NCI-H2227 treated with DMSO at 0.1 percent for 48 hours (cell line): Measurements from ENCODE around the gene LBP.
"Not testable (repeated sequence)": the region's sequence is repeated elsewhere in the genome, so short reads cannot be mapped to it uniquely, and the experiment has no call there.

ENCODE experiments used
- DNase-seq: peaks from one replicate; lab custom pipeline; 2025; lab: John Stamatoyannopoulos, UW

Gene LBP

DNA sequence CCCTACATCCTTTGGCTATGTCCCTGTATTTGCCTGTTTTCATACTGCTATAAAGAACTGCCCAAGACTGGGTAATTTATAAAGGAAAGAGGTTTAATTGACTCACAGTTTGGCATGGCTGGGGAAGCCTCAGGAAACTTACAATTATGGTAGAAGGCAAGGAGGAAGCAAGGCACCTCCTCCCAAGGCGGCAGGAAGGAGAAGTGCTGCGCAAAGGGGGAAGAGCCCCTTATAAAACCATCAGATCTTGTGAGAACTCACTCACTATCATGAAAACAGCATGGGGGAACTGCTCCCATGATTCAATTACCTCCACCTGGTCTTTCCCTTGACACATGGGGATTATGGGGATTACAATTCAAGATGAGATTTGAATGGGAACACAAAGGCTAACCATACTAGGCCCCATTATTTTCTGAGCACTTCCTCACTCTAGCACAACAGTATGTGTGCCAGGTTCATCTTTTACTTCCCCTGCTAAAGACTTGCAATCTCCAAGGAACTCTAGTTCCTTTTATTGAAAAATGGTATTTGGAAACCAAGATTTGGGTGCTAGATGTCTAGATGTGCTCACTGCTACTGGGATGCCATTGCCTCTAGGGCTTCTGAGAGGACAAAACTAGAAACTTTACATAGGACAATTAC is 49.6 kb downstream of the LBP start:
- DNase-seq = not testable (repeated sequence)

DNA sequence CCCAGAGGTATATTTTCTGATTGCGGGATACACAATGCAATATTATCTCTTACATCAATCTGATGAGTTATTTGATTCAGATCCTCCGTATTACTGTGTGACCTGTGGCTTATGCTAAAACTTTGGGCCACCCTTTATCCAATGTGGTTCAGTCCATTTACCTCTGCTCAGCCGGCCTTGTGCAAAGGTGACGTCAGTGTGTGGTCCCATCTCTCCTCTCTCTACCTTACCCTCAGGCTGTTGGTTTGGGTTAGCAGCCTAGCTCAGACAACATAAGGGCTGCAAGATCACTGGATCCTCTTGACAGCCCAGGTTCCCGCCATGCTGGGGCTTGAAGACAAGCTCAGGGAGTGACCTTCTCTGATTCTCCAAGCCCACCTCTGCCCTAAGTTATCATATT is 55.8 kb downstream of the LBP start:
- DNase-seq = no peak

DNA sequence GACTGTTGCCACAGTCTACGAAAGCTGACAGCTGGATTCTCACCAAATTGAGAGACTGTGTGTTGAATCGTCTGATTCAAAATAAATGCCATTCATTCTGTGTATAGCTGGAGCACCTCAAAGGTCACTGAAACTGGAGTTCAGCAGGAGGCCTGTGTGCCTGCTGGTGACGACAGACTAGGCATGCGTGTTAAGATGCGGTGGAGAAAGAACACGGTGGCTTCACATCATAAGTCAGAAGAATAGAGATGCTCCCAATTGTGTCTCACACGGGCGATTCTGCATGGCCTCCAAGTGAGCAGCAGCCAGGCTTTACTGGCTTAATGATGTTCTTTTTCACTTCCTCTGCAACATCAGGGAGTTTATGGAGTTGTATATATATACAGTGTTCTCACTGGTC is 56.5 kb downstream of the LBP start:
- peak; percentile 24 for DNase-seq

DNA sequence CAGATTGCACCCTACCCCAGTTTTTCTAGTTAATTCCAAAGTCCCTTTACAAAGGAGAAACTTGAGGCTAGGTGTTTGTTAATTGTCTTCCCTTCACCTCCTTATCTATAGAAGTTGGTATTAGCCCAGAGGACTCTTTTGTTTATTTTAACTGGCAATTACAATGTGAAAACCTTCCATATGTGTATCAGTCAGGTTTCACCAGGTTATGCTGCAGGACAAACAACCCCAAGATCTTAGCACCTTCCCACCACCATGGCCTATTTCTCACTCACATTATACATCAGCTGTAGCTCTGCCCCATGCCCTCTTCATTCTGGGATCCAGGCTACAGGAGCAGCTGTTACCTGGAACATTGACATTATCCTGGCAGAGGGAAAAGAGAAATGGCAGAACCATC is 57.7 kb downstream of the LBP start:
- DNase-seq = no peak

DNA sequence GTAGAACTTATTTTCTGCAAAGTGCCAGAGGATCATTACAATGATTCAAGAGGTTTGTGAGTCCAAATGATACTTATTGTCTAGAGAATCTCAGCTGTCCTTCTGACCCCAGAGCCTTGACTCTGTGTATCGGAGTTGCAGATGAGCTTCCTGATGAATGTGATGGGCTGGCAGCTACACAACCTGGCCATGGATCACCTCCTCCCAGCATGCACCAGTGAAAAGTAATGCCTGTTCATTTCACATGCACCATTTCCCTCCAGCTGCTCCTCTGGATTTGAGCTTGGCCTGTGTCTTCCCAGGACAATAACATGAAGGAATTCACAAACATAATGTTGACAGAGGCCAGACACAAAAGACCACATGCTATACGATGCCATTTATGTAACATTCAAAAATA is 58.9 kb downstream of the LBP start:
- no peak for DNase-seq

DNA sequence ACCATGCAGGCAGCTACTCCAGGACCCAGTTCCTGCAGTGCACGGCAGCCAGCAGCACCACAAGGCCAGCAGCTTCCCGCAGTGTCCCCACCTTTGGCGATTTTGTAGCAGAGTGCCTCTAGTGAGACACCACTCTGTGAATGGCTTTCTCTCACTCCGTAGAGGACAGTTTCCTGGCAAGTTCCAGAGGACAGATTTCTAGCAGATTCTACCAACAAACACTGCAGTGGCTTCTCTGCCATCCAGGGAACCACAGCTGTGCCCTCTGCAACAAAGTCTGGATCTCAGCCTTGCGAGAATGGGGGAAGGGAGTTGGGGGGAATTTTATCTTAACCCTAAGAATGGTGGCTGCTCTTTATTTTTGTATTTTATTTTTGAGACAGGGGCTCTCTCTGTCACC is 60.2 kb downstream of the LBP start:
- DNase-seq = no peak

DNA sequence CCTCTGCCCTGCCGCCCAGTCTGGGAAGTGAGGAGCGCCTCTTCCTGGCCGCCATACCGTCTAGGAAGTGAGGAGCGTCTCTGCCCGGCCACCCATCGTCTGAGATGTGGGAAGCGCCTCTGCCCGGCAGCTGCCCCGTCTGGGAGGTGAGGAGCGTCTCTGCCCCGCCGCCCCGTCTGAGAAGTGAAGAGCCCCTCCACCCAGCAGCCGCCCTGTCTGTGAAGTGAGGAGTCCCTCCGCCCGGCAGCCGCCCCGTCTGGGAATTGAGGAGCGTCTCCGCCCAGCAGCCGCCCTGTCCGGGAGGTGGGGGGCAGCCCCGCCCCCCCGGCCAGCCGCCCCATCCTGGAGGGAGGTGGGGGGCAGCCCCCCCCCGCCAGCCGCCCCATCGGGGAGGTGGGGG is 61.0 kb downstream of the LBP start:
- DNase-seq = no peak

DNA sequence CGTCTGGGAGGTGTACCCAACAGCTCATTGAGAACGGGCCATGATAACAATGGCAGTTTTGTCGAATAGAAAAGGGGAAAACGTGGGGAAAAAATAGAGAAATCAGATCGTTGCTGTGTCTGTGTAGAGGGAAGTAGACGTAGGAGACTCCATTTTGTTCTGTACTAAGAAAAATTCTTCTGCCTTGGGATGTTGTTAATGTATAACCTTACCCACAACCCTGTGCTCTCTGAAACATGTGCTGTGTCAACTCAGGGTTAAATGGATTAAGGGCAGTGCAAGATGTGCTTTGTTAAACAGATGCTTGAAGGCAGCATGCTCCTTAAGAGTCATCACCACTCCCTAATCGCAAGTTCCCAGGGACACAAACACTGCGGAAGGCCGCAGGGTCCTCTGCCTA is 61.5 kb downstream of the LBP start:
- DNase-seq = not testable (repeated sequence)

DNA sequence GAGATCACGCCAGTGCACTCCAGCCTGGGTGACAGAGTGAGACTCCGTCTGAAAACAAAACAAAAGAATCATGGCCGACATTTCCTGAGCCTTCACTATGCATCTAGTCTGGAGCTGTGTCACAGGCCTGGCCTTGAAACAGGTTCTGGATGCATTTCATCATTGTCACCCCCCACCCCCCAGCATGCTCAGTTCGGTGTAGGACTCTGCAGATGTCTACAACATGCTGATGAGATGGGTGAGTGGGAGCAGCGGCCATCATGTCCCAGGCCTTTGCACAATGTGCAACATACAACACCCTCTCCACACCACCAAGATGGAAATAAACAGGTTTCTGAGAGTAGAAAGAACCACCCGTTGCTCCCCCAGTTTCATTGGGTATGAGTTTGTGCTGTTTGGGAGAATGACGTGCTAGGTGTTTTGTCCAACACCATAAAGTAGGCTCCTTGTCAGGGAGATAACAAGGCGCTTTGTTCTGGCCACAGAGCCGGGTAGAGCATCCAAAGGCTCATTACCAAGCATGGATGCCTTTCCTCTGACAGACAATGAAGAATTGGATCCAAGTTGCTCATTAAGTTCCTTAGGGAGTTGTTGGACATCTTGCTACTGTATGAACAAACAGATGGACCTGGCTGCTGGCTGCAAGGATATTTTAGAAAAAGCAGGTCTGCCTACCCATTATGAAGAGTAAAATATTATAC is 66.7 kb downstream of the LBP start:
- DNase-seq = no peak

DNA sequence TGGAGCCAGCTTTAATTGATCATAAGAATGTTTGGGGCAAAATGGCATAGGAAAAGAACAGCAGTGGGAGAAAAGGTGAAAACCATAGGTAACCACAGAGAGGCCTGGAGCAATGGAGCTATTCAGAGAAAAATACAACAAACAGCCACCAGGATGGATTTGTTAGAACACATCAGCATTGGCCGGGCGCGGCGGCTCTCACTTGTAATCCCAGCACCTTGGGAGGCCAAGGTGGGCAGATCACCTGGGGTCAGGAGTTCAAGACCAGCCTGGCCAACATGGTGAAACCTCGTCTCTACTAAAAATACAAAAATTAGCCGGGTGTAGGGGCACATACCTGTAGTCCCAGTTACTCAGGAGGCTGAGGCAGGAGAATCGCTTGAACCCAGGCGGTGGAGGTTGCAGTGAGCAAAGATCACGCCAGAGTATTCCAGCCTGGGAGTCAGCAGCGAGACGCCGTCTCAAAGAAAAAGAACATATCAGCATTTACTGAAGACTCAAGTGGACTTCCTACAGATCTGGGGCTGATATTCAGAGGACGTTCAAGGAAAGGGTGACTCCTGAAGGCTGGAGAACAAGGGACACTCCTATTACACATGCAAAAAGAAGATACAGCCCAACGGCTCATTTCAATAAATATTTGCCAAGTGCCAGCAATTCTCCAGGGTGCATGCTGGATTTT is 68.6 kb downstream of the LBP start:
- no peak for DNase-seq

DNA sequence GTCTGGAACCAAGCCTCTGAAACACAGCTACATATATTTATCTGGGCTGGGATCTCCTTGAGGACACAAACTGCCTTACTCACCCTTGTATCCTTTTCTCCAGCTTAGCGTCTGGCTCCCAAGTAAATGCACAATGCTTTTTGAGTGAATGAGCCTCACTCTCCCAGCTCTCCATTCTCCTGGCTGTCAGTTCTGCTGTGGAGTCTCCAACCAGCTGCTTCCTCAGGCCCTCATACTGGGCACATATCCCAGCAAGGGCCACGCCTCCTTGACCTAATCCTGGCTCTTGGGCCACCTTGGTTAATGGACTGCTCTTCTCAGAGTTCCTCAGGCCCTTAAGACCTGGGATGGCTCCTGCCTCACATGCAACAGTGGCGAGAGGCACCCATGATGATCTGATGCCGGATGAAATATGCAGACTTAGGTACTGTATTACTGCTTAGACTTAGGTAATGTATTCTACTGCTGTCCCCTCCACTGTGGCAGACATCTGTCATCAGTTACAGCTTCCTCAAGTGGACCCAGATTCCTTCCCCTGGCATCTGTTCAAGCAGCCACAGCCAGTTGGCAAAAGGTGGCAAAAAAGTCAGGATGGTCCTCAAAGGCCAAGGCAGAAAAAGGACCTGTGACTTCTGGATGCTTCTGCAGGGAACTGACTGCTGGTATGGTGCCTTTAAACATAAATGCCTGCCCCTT is 72.4 kb downstream of the LBP start:
- no peak for DNase-seq

DNA sequence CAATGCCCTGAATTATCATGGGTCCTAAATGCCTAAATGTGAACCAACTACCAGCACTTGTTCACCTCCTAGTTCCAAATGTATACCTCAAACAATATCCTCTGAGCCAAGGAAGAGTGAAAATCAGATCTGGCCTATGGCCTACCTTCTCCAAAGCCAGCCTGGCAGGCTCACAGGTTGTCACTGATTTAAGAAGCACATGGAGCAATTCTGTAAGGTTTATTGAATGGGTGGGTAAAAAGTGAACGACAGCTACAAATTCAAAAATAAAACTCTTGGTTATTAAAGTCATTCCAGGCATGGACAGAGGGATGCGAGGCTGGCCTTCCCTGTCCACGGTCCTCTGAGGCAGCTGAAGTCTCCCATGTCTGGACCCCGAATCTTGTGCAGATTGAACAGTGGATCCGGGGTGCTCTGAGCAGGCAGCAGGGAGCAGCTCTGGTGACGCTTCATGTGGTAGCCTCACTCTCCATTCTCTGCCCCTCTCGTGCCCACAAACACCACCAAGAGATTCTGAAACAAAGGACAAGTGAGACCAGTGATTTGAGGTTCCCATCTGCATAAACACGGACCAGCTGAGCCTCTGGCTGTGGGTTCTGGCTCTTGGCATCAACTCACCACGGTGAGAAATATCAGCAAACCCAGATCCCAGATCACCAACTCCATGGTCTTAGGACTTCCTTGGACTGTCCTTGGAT is 74.3 kb downstream of the LBP start:
- no peak for DNase-seq

DNA sequence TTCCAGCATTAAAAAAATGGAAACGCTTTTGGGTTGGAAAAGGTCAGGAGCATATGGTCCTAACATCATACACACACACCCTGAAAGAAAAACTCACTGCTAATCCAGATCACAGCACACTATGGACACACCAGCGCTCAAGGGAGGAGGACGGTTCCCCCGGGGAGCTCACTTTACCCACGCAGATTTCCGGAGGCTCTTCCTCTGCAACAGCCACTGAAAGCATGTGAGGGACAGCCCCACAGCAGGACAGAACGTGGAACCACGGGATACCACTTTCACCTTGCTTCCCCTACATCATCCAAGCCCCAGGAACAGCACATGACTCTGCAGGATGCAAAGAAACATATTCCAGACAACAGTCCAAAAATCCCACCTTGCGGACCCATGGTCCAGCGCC is 75.6 kb downstream of the LBP start:
- no peak for DNase-seq

DNA sequence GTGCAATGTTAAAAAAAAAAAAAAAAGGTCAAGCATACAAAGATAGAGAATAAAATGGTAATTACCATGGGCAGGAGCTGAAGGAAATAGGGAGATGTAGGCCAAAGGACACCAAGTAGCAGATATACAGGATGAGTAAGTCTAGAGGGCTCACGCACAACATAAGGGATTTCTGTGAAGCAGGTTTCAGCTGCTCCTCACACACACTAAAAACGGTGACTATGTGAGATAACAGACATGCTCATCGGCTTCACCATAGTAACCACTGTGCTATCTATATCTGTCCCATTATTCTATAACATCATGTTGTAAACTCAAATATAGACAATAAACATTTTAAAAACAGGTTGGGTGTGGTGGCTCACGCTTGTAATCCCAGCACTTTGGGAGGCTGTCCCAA is 77.3 kb downstream of the LBP start:
- DNase-seq = no peak

DNA sequence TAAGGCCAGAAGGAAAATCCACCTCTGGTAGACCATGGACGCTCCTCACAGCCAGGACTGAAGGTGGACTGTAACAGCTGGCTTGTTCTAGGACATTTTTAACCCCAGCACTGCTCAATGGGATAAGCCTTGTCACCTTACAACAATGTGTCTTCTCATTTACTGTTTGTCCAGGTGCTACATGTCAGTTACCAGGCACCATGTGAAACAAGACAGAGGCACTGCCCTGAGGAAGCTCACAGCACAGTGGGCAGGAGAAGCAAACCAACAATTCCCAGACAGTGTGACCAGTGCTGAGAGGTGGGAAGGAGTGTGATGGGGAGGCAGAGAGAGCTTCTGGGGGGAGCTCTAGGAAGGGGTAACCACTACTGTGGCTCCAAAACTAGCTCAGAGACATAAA is 78.1 kb downstream of the LBP start:
- DNase-seq = no peak

DNA sequence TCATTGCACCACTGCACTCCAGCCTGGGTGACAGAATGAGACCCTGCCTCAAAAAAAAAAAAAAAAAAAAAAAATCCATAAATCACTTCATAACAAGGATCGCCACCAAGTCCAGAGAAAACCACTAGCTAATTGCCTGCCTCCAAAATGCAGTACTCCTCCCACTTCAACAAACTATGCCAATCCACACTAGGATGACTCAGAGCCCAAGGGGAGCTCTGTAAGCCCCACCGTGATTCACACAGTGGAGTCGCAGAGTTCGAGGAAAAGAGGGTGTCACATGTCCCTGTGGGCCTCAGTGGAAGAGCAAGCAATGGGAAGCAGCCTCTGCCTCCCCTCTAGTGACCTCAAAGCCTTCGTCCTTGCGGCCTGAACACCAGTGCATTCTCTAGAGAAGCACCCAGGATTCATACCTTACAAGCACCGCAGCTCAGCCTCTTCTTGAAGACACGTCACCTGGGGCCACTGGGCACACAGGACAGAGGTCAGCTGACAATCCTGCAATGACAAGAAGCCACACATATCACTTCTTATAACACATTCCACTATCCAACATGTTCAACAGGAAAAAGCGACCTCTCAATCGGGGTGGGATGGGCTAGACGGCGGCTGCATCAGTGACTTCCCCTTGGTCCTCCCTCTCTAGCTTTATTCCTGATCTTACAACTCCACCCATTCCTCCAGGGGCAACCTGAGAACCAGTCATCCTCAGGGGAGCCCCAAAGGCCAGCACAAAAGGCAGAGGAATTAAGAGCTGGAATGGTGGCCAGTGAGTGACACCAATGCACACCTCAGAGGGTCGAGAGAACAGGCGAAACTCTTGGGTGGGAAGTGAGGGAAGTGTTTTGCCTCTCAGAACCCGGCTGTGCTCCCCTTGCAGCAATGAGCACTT is 80.0 kb downstream of the LBP start:
- DNase-seq = no peak
